Neuron (in vitro differentiated cells): ENCODE data around the gene OR51A2.

ENCODE experiments used
- H2AFZ ChIP-seq: one replicate; pipeline ENCODE4 v1.6.1; 2013; ENCODE audit warnings: low read depth, mild to moderate bottlenecking, inconsistent platforms, low read length, moderate library complexity
- H3K27me3 ChIP-seq: one replicate; pipeline ENCODE4 v1.6.1; 2013; ENCODE audit warnings: low read length; ENCODE audit not compliant: insufficient read depth
- H3K36me3 ChIP-seq: one replicate; pipeline ENCODE4 v1.6.1; 2013; ENCODE audit warnings: low read length; ENCODE audit not compliant: insufficient read depth
- H3K4me1 ChIP-seq: one replicate; pipeline ENCODE4 v1.6.1; 2013; ENCODE audit warnings: low read length; ENCODE audit not compliant: insufficient read depth
- H3K4me3 ChIP-seq: 2 replicates; pipeline ENCODE4 v1.5.1; 2013; ENCODE audit warnings: mild to moderate bottlenecking, low read length, moderate library complexity
- H3K9me3 ChIP-seq: one replicate; pipeline ENCODE4 v1.6.1; 2013; ENCODE audit warnings: low read length

The OR51A2 gene

DNA sequence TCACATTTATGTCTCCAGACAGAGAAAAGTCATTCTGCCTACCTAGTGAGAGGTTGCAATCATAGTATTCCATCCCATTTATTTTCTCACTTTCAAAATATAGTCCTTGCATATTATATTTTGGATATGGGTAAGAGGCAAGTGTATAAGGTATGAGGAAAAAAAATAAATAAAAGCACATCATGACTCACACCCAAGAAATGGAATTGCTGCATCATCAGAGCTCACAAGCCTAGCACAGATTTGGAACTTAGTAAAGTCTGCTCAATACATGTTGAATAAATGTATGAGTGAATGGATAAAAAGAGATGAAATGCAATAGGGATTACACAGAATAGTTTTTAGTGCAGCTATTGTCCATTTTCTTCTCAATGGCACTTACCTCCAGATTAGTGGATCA, 28.9 kb downstream of the OR51A2 start:
- no peaks in the 10 kb centered on the region for H3K27me3 ChIP-seq
- H3K4me3 ChIP-seq: no peak overlapping the region
- H2AFZ ChIP-seq: no peak overlapping the region
- no peaks in the 10 kb centered on the region for H3K9me3 ChIP-seq
- H3K4me1 ChIP-seq: no peaks in the 10 kb centered on the region
- H3K36me3 ChIP-seq: no peaks in the 10 kb centered on the region

DNA sequence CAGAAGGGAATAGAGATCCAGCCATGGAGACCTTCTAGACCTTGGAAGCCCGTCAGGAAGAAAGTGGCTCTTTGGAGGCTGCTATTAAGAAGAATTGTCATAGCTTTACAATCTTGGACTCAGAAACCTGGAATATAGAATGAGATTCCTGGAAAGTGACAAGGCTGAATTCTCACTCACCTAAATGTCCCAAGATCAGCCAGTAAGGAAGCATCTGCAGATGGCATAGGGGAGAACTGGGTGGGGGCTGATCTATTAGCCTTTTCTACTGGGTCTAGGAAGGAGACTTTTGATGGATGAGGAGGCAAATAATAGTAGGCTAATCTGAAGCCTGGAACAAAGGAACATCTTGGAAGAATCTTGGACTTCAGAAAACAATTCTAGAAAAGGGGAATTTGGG, 31.3 kb downstream of the OR51A2 start, which contains the start of gene OR51G1:
Gene OR51G1 (minus strand): TSS at position 101 of the 400 bp plus-strand sequence. CDS start 0 bp downstream, at position 101.
- no peak within 1 kb of the TSS for H3K4me3 ChIP-seq
- no peaks in the 10 kb centered on the region for H3K36me3 ChIP-seq
- H3K9me3 ChIP-seq: no peaks in the 10 kb centered on the region
- no peaks in the 10 kb centered on the region for H3K4me1 ChIP-seq
- H2AFZ ChIP-seq: no peak within 1 kb of the TSS
- no peaks in the 10 kb centered on the region for H3K27me3 ChIP-seq

- H3K4me3 ChIP-seq: no peak overlapping the region
- no peak overlapping the region for H2AFZ ChIP-seq
These were observed 33.2 kb downstream of the OR51A2 start for GRCh38 chr11:4922304-4922703.

DNA sequence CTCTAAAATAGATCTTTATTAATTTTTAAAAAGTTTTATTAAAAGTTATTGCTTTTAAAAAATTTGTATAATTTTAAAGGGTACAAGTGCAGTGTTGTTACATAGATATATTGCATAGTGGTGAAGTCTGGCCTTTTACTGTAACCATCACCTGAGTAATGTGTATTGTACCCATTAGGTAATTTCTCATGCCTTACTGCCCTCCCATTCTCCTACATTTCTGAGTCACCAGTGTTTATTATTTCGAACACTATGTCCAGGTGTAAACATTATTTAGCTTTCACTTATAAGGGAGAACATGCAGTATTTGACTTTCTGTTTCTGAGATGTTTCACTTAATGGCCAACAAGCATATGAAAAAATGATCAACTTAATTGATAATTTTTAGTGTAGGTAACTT, 33.7 kb downstream of the OR51A2 start:
- Histone ChIP-seq H3K4me1 (no peaks in the 10 kb centered on the region), H3K4me3 (no peak overlapping the region), H2AFZ (no peak overlapping the region), H3K9me3 (no peaks in the 10 kb centered on the region), H3K27me3 (no peaks in the 10 kb centered on the region), H3K36me3 (no peaks in the 10 kb centered on the region)

More at GRCh38 chr11:4922304-4922703, 33.2 kb downstream of the OR51A2 start:
- H3K4me1 ChIP-seq: no peaks in the 10 kb centered on the region
- H3K27me3 ChIP-seq: no peaks in the 10 kb centered on the region
- no peaks in the 10 kb centered on the region for H3K9me3 ChIP-seq
- H3K36me3 ChIP-seq: no peaks in the 10 kb centered on the region

- Histone ChIP-seq H3K4me1 (no peaks in the 10 kb centered on the region), H3K4me3 (no peak within 1 kb of the TSS), H3K36me3 (no peaks in the 10 kb centered on the region), H3K27me3 (no peaks in the 10 kb centered on the region), H2AFZ (no peak within 1 kb of the TSS), H3K9me3 (no peaks in the 10 kb centered on the region)
These were observed 36.3 kb downstream of the OR51A2 start, which contains the start of gene OR51G2 for GRCh38 chr11:4919250-4919649. OR51G2 (minus strand) TSS chr11:4919350; CDS start chr11:4915663, 3,687 bp downstream.

- H3K4me3 ChIP-seq: no peak overlapping the region
- H3K4me1 ChIP-seq: no peaks in the 10 kb centered on the region
- H2AFZ ChIP-seq: no peak overlapping the region
- no peaks in the 10 kb centered on the region for H3K9me3 ChIP-seq
- H3K27me3 ChIP-seq: no peaks in the 10 kb centered on the region
- H3K36me3 ChIP-seq: no peaks in the 10 kb centered on the region
These were observed 38.9 kb downstream of the OR51A2 start for GRCh38 chr11:4916581-4916980.
